GM12872 (cell line): ENCODE data around the gene STOM.
A peak's percentile ranks its signal among the peaks of the same experiment; 100 is the strongest.

Experiments
- TF ChIP-seq, protein P1 (sequence below): IDR thresholded peaks from 3 replicates; pipeline ENCODE4 v1.5.1; 2011; ENCODE audit warnings: low read depth, mild to moderate bottlenecking, low read length, moderate library complexity; ENCODE audit not compliant: insufficient read depth

The STOM gene, protein sequence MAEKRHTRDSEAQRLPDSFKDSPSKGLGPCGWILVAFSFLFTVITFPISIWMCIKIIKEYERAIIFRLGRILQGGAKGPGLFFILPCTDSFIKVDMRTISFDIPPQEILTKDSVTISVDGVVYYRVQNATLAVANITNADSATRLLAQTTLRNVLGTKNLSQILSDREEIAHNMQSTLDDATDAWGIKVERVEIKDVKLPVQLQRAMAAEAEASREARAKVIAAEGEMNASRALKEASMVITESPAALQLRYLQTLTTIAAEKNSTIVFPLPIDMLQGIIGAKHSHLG

DNA sequence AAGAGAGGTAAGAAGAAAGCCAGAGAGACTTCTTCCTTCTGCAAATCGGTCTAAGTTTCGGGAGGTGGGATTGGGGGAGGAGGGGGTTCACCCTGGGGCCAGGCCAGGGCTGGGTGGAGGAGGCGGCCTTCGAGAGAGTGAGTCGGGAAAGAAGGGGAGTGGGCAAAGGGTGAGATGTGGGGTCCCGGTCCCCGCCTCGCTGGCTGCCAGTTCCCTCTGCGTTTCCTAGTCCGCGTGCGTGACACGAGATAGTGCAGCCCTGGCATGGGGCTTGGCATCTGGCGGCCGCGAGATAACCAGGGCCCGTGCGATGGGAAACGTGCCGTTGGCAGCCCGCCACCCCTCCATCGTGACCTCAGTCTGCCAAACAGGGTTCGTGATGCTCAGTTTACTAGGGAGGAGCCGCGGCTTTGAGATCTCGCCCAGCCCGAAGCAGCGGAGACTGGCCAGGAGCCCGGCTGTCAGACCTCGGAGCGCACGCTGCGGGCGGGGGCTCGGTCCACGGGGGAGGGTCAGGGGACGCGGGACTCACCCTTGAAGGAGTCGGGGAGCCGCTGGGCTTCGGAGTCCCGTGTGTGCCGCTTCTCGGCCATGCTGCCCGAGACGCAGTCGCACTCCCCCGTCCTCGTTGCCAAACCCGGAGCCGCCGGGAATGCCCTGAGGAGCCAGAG lies at the start of gene STOM:
STOM (minus strand) TSS at position 656 of the 671 bp plus-strand sequence; CDS start at position 593, 63 bp downstream.
- TF ChIP-seq, protein P1, sequence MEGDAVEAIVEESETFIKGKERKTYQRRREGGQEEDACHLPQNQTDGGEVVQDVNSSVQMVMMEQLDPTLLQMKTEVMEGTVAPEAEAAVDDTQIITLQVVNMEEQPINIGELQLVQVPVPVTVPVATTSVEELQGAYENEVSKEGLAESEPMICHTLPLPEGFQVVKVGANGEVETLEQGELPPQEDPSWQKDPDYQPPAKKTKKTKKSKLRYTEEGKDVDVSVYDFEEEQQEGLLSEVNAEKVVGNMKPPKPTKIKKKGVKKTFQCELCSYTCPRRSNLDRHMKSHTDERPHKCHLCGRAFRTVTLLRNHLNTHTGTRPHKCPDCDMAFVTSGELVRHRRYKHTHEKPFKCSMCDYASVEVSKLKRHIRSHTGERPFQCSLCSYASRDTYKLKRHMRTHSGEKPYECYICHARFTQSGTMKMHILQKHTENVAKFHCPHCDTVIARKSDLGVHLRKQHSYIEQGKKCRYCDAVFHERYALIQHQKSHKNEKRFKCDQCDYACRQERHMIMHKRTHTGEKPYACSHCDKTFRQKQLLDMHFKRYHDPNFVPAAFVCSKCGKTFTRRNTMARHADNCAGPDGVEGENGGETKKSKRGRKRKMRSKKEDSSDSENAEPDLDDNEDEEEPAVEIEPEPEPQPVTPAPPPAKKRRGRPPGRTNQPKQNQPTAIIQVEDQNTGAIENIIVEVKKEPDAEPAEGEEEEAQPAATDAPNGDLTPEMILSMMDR = no peak

DNA sequence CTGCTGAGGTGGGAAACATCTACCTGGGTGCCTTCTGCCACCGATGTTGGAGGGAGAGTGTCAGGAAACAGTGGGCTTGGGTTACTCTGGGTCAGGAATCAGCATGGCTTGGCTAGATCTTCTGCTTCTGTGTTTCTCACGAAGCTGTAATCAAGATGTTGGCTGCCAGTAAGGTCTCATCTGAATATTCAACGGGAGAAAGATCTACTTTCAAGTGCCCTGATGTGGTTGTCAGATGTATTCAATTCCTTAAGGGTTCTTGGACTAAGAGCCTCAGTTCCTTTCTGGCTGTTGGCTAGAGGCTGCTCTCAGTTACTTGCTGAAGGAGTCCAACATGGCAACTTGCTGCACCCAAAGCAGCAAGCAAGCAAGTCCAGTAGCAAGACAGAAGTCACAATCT lies 41.9 kb upstream of the STOM start:
- TF ChIP-seq, protein P1 = no peak

DNA sequence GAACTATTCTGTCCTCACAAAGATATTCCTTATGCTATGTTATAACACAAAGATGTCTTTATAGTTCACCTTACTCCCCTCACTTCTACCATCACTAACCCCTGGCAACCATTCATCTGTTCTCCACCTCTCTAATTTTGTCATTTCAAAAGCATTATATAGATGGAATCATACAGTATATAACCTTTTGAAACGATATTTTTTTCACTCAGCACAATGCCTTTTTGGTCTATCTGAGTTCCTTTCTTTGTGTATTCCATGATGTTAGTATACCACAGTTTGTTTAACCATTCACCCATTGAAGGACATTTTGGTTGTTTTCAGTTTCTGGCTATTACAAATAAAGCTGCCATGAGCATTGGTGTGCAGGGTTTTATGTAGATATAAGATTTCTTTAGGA lies 35.8 kb upstream of the STOM start:
- TF ChIP-seq, protein P1 = no peak

DNA sequence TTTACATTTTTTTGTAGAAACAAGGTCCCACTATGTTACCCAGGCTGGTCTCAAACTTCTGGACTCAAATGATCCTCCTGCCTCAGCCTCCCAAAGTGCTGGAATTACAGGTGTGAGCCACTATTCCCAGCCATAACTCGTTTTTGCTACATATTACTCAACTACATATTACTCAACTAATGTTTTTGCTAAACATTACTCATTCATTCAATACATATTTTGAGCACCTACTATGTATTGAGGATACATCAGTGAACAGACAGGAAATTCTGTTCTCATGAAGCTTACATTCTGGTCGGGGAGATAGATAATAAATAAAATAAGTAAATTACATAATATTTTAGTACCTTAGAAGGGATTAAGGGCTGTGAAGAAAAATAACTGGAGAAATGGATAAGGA lies 34.9 kb upstream of the STOM start:
- TF ChIP-seq, protein P1 = no peak

DNA sequence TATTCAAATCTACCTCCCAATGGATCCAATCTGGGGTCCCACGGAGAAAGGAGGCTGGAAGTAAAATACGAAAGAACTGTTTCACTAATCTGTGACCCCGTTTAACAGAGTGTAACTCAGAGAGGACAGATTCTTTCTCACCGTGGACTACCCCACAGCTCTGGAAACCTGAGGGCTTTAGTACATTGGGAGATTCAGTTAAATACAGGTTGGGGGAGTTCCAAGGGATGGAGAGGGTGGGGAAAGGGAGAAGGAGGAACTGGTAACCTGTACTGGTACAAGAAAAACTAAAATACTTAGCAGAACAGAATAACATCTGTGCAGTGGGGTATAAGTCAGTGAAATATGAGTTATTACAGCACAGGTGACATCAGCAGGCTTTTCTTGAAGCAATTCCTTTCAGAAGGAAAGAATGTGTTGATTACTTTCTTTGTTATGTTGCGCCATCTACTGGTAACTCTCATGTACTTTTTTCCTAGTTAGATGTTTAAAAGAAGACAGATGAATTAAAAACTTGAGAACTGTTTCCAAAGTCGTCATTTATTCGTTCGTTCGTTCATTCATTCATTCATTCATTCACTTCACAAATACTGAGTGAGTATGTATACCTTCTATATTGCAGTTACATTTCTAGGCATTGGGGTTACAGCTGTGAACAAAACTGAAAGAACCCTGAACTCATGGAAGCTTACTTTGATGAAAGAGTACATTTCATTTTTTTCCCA lies 30.0 kb upstream of the STOM start:
- TF ChIP-seq, protein P1 = peak; percentile 51; the same call in 1 of the 3 replicates

DNA sequence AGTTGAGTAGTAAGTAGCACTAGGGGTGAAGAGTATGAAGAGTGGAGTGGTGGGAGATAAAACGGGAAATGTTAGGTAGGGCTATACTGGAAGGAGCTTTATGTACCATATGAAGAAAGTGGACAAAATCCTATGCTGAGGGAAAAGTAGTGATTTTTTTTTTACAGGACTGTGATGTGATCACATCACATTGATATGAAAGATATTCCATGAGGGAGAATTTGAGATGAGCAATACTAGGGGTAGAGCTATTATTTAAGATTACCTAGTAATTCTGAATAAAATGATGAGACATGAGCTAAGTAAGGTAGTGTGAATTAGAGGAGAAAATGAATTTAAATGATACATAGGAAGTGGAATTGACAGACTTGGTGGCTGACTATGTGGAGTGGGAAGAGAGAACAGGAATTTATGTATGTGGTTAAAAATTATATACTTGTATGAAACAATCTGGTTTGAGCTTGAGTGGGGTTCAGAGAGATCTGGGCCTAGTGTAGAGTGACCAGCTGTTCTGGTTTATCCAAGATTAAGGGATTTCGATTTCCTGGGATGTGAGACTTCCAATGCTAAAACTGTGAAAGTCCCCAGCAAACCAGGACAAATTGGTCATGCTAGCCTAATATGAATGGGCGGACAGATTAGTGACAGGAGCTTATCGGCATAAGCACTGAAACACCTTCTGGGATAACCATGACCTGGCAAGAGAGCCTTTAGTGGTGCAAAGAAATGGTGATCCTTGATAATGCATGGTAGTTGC lies 29.3 kb upstream of the STOM start:
- TF ChIP-seq, protein P1 = no peak

DNA sequence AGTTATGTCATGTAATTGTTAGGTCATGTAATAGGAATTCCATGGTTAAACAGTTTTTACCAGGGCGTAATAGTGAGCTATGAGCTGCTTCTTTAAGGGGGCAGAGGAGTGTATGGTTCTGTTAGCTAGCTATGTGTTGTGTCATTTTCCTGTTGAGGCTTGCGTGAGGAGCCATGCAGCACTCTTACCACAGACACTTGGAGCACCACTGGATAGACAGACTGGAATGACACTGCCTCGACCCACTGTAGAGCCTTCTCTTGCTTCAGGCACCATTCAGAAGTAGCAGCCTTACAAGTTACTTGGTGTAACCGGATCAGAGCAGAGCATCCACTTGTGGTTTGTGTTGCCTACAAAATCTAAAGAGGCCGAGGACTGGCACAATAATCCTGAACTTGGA lies 28.3 kb upstream of the STOM start:
- TF ChIP-seq, protein P1 = no peak
